HG03457 (cell line): ENCODE measurements around the gene PALB2.

Experiments used
- ATAC-seq: cut with Tn5 transposase; IDR thresholded peaks from one replicate; pipeline ENCODE4 v1.9.1; 2021; ENCODE audit warnings: moderate number of reproducible peaks; ENCODE audit not compliant: unreplicated experiment

The PALB2 gene

GRCh38 chr16:23556881-23557778, 84.0 kb downstream of the PALB2 start, which contains the start of the genes EARS2 and UBFD1:
TSS of gene EARS2 (minus strand) at chr16:23557350. CDS start at chr16:23557343, 7 bp downstream.
TSS of gene UBFD1 (plus strand) at chr16:23557727. CDS start at chr16:23557743, 16 bp downstream.
- ATAC-seq = peak; percentile 73

- ATAC-seq = no peak
These were observed 86.6 kb downstream of the PALB2 start for GRCh38 chr16:23554536-23554935.
